Body of pancreas (tissue), 4 donors: ENCODE data around the gene ELOVL6.

Experiments
- CTCF ChIP-seq, 7 experiments: fragments of 450-650 bp in 4 of 7; fragments of 200-600 bp in 3 of 7; sonication (generic) in 3 of 7; IDR thresholded peaks; one replicate each; pipeline ENCODE4 v1.5.1; 2016 to 2019; ENCODE audit warnings: antibody characterized with exemption in 7 of 7
- POLR2A ChIP-seq, 3 donors: fragments of 450-650 bp; IDR thresholded peaks; one replicate each; pipeline ENCODE4 v1.6.1; 2016; ENCODE audit warnings: antibody characterized with exemption in 3 of 3, mild to moderate bottlenecking in 2 of 3

GRCh38 chr4:110062166-110062565, 136.2 kb downstream of the ELOVL6 start:
- TF ChIP-seq POLR2A (IDR thresholded peaks at IDR 0.05) (no peak), CTCF (IDR thresholded peaks at IDR 0.05) (no peak)
